HG03342 (cell line): ENCODE data around the gene RXFP4.
"Not testable (repeated sequence)": the region's sequence is repeated elsewhere in the genome, so short reads cannot be mapped to it uniquely, and the experiment has no call there.

Experiments
- ATAC-seq: cut with Tn5 transposase; IDR thresholded peaks from one replicate; pipeline ENCODE4 v1.9.1; 2021; ENCODE audit warnings: mild to moderate bottlenecking, moderate library complexity; ENCODE audit not compliant: unreplicated experiment

RXFP4 gene

GRCh38 chr1:155976913-155977689, 35.7 kb downstream of the RXFP4 start:
- ATAC-seq, result no peak

GRCh38 chr1:155977690-155978324, 36.4 kb downstream of the RXFP4 start:
- peak; percentile 5 for ATAC-seq

- ATAC-seq, result peak; percentile 45
Observed at GRCh38 chr1:155978325-155978972, 37.0 kb downstream of the RXFP4 start, which contains the start of gene ARHGEF2. Gene ARHGEF2 (minus strand): TSS chr1:155978547. CDS start chr1:155978427, 120 bp downstream.

- ATAC-seq, result no peak
Observed at GRCh38 chr1:155978973-155979429, 37.6 kb downstream of the RXFP4 start.

- ATAC-seq, result no peak
Observed at GRCh38 chr1:155979597-155980343, 38.3 kb downstream of the RXFP4 start.

- ATAC-seq, result no peak
Observed at GRCh38 chr1:155981266-155982088, 40.0 kb downstream of the RXFP4 start.

GRCh38 chr1:155982106-155982505, 40.7 kb downstream of the RXFP4 start:
- no peak for ATAC-seq

GRCh38 chr1:155983191-155984024, 42.0 kb downstream of the RXFP4 start:
- ATAC-seq, result peak; percentile 51

- ATAC-seq, result no peak
Observed at GRCh38 chr1:155984341-155984740, 42.9 kb downstream of the RXFP4 start.

- not testable (repeated sequence) for ATAC-seq
Observed at GRCh38 chr1:155984903-155985645, 43.6 kb downstream of the RXFP4 start.

- no peak for ATAC-seq
Observed at GRCh38 chr1:155989242-155990004, 48.0 kb downstream of the RXFP4 start.

- ATAC-seq, result no peak
Observed at GRCh38 chr1:155990005-155990739, 48.7 kb downstream of the RXFP4 start.
